Fibroblast of villous mesenchyme (primary cell): ENCODE data around the gene PAQR8. TPM values are rescaled to one million over a fixed set of nuclear protein-coding genes. Genes with fewer than 3 reads are reported as not detected.
"Not testable (repeated sequence)": the region's sequence is repeated elsewhere in the genome, so short reads cannot be mapped to it uniquely, and the experiment has no call there.

Experiments
- DNase-seq: peaks from one replicate; pipeline ENCODE4 v3.0.0-alpha.2; 2010; ENCODE audit warnings: low read depth
- H3K4me3 ChIP-seq: 2 replicates; pipeline ENCODE4 v1.5.1; 2011; ENCODE audit warnings: low read depth, mild to moderate bottlenecking, low read length
- total RNA-seq: library from RNA; depleted of rRNA; stranded (reverse); fragments of >200 nt; gene quantifications from 2 replicates; pipeline ENCODE4 v1.2.3, GENCODE V29; 2012
- TF ChIP-seq, protein P1 (sequence below): IDR thresholded peaks from 2 replicates; pipeline ENCODE4 v1.5.1; 2012; ENCODE audit warnings: low read depth, mild to moderate bottlenecking, low read length; ENCODE audit not compliant: insufficient read depth

Gene PAQR8
- total RNA-seq, 1 donor: 4.7 TPM

- peak overlapping the region; percentile 94 for H3K4me3 ChIP-seq
- TF ChIP-seq, protein P1, sequence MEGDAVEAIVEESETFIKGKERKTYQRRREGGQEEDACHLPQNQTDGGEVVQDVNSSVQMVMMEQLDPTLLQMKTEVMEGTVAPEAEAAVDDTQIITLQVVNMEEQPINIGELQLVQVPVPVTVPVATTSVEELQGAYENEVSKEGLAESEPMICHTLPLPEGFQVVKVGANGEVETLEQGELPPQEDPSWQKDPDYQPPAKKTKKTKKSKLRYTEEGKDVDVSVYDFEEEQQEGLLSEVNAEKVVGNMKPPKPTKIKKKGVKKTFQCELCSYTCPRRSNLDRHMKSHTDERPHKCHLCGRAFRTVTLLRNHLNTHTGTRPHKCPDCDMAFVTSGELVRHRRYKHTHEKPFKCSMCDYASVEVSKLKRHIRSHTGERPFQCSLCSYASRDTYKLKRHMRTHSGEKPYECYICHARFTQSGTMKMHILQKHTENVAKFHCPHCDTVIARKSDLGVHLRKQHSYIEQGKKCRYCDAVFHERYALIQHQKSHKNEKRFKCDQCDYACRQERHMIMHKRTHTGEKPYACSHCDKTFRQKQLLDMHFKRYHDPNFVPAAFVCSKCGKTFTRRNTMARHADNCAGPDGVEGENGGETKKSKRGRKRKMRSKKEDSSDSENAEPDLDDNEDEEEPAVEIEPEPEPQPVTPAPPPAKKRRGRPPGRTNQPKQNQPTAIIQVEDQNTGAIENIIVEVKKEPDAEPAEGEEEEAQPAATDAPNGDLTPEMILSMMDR: no peak
- peak; percentile 45 for DNase-seq
Observed at GRCh38 chr6:52420668-52421358, 58.9 kb downstream of the PAQR8 start.

- H3K4me3 ChIP-seq: no peak overlapping the region
- TF ChIP-seq, protein P1: no peak
Observed at GRCh38 chr6:52422156-52422555, 60.2 kb downstream of the PAQR8 start.

GRCh38 chr6:52423448-52423847 lies 61.5 kb downstream of the PAQR8 start:
- TF ChIP-seq, protein P1: no peak
- no peak for DNase-seq
- H3K4me3 ChIP-seq: no peak overlapping the region

More at GRCh38 chr6:52422156-52422555, 60.2 kb downstream of the PAQR8 start:
- no peak for DNase-seq

- H3K4me3 ChIP-seq: peak overlapping the region; percentile 15
- DNase-seq: peak; percentile 85
- TF ChIP-seq, protein P1: no peak
Observed at GRCh38 chr6:52423971-52424381, 62.0 kb downstream of the PAQR8 start.

- no peak overlapping the region for H3K4me3 ChIP-seq
- no peak for DNase-seq
- TF ChIP-seq, protein P1: peak; percentile 2
Observed at GRCh38 chr6:52424513-52424912, 62.6 kb downstream of the PAQR8 start.

GRCh38 chr6:52426667-52427066 lies 64.7 kb downstream of the PAQR8 start:
- DNase-seq: no peak
- no peak overlapping the region for H3K4me3 ChIP-seq
- TF ChIP-seq, protein P1: no peak

- DNase-seq, H3K4me3 ChIP-seq: not testable (repeated sequence)
Observed at GRCh38 chr6:52433294-52433693, 71.3 kb downstream of the PAQR8 start.
